Upper lobe of left lung (tissue), 4 donors: ENCODE measurements around the gene FRMPD1.

Source experiments
- CTCF ChIP-seq, 6 experiments: fragments of 450-650 bp in 4 of 6; fragments of 200-600 bp in 2 of 6; sonication (generic) in 2 of 6; IDR thresholded peaks; one replicate each; pipeline ENCODE4 v1.5.1; 2016 to 2019; ENCODE audit warnings: antibody characterized with exemption in 6 of 6
- EP300 ChIP-seq, 4 donors: sonication (generic); formaldehyde crosslinking; IDR thresholded peaks; one replicate each; pipeline ENCODE4 v1.5.1; 2017; ENCODE audit warnings: antibody characterized with exemption in 4 of 4, control low read depth in 2 of 4
- POLR2A ChIP-seq, 4 donors: fragments of 450-650 bp; IDR thresholded peaks; one replicate each; pipeline ENCODE4 v1.5.1; 2016 to 2017; ENCODE audit warnings: antibody characterized with exemption in 4 of 4, mild to moderate bottlenecking in 2 of 4

- TF ChIP-seq EP300 (IDR thresholded peaks at IDR 0.05) (no peak), POLR2A (IDR thresholded peaks at IDR 0.05) (no peak), CTCF (IDR thresholded peaks at IDR 0.05) (no peak)
Observed at GRCh38 chr9:37609735-37610397, 40.9 kb upstream of the FRMPD1 start.
